NCI-H226 (cell line): ENCODE results near the gene CASP9.

Experiments used
- DNase-seq: peaks from one replicate; pipeline ENCODE4 v3.0.0-alpha.2; 2015

The CASP9 gene

DNA sequence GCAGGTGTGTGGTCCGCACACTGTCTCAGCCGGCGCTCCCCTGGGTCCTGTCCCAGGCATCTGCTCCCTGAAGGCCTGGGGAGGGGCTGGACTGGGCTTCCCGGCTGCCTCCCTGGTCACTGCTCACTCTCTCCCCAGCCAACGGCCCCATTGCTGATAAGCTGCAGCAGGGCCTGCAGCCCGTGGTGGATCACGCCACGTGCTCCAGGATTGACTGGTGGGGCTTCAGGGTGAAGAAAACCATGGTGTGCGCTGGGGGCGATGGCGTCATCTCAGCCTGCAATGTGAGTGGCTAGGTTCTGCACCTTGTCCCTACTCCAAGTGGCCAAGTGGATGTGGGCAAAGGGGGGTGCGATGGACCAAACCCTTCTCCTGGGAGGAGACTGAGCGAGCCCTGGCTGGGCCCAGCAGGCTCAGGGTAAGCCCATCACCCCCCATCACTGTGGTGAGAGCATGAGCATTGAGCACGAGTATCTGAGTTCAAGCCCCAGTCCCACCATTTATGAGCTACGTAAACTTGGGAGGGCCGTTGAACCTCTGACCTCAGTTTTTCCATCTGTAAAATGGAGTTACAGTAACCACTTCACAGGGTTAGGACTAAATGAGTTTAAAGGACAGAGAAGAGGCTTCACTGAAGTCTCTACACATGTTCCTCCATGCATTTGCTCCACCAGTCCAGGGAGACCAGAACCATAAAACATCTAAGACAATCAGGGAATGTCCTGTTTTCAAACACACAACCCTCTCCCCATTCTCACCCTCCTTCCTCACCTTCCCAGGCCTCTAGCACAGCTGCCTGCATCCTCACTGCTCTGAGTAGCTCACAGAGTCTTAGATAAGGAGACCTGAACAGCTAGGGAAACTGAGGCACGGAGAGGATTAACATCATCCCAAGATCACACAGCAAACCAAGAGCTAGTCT, 79.3 kb downstream of the CASP9 start:
- no peak for DNase-seq

DNA sequence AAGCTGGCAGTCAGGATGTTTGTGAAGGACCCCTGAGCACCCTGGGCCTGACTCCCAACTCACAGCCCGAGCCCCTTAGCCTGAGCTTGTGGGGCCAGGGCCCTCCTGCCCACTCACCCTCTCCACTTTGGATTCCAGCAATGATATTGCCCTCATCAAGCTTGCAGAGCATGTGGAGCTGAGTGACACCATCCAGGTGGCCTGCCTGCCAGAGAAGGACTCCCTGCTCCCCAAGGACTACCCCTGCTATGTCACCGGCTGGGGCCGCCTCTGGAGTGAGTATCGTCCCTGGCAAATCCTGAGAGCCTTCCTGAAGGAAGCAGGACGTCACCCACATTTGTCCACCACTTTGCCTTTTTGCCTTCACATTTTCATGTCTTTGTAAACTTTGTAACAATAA, 80.7 kb downstream of the CASP9 start:
- DNase-seq, result no peak

- DNase-seq, result no peak
These were observed 81.3 kb downstream of the CASP9 start for GRCh38 chr1:15442759-15443158.

DNA sequence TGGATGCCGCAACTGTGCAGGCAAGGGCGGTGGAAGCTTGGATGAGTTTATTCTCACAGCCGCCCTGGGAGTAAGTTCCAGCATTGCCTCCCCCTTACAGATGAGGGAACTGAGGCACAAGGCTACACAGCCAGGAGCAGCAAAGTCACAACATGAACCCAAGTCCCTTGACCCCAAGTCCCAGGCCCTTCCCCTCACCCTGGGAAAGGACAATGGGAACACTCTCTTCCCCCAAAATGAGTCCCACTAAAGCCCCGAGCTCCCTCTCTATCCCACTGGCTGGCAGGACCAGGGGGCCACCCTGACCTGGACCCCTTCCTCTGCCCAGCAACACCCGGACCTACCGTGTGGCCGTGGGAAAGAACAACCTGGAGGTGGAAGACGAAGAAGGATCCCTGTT, 81.9 kb downstream of the CASP9 start:
- DNase-seq, result no peak
